ENCODE measurements around the gene MED13. TPM values are rescaled to one million over a fixed set of nuclear protein-coding genes. Genes with fewer than 3 reads are reported as not detected.
A peak's percentile ranks its signal among the peaks of the same experiment; 100 is the strongest.

Gene MED13
- total RNA-seq, 1 donor: 68.8 TPM

DNA sequence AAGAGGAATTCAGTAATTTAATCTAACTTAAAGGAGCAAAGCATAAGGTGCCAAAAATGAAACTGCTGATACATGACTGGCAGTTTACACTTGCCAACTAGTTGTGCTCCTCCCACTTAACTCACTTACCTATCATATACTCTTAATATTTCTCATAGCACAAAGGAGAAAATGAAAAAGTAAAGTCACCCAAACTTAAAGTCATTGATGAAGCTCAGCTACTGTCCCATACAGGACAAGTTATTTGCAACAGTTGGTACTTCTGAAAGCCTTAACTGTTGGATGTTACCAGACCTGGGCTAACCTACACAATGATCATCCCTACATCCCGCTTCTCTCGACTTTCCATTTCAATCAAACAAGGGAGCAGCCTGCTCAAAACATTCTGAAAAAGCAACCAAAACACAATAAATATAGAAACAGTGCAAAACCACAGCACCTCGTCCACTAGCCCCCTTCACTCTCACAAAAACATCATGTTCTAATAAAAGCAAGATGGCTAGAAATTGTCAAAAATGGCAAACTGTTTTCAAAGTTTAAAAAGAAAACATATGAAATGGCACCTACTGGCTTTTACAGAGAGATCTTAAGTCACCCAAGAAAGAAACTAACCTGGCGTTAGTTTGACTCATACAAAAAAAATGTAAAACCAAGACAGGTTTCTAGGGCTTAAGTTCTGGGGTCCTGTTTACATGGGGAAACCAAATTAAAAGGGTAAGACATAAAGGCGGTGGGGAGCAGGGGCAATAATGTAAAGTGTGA lies 868 bp downstream of the MED13 start:
- peaks cover 42% of the 10 kb centered on the region for H4K20me1 ChIP-seq (ENCODE audit: insufficient read depth, low read length)
- peak overlapping the region; percentile 93 for H3K4me3 ChIP-seq (ENCODE audit: insufficient read depth, low read length)
- H3K36me3 ChIP-seq (ENCODE audit: insufficient read depth, low read length): peaks cover 12% of the 10 kb centered on the region
- peaks cover 15% of the 10 kb centered on the region for H3K4me1 ChIP-seq (ENCODE audit: insufficient read depth, low read length)
- H3K27ac ChIP-seq (ENCODE audit: low read depth, low read length): peak overlapping the region; percentile 68
- peak overlapping the region; percentile 6 for H2AFZ ChIP-seq (ENCODE audit: low read length)
- H3K9me3 ChIP-seq (ENCODE audit: low read depth, low read length): no peaks in the 10 kb centered on the region
- DNase-seq (ENCODE audit: insufficient read length, low spot score, missing footprints): peak; percentile 74
- peaks cover 62% of the 10 kb centered on the region for H3K79me2 ChIP-seq (ENCODE audit: insufficient read depth, low read length)
- peak overlapping the region; percentile 98 for H3K4me2 ChIP-seq (ENCODE audit: insufficient read depth, low read length)
- H3K27me3 ChIP-seq (ENCODE audit: insufficient read depth, low read length): no peaks in the 10 kb centered on the region
- TF ChIP-seq, protein P1, sequence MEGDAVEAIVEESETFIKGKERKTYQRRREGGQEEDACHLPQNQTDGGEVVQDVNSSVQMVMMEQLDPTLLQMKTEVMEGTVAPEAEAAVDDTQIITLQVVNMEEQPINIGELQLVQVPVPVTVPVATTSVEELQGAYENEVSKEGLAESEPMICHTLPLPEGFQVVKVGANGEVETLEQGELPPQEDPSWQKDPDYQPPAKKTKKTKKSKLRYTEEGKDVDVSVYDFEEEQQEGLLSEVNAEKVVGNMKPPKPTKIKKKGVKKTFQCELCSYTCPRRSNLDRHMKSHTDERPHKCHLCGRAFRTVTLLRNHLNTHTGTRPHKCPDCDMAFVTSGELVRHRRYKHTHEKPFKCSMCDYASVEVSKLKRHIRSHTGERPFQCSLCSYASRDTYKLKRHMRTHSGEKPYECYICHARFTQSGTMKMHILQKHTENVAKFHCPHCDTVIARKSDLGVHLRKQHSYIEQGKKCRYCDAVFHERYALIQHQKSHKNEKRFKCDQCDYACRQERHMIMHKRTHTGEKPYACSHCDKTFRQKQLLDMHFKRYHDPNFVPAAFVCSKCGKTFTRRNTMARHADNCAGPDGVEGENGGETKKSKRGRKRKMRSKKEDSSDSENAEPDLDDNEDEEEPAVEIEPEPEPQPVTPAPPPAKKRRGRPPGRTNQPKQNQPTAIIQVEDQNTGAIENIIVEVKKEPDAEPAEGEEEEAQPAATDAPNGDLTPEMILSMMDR (IDR thresholded peaks at IDR 0.05; ENCODE audit: extremely low read depth, low read depth, low read length): no peak

DNA sequence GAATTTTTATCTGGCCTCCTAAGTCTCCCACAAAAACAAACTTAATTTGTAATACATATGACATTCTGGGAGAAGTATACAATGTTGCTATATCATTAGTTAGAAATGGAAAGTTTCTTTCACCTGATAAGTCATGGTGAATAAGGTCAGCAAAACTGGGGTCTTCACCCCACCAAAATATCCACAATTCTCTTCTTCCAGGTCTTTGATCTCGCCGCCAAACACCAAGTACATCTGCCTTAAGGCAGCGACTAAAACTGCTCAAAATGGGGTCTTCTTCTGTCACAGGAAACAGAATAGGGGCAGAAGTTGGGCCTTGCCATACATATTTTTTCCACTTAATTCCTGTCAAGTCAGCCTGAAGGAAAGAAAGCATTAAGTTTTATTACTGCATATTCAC lies 2.1 kb downstream of the MED13 start:
- H4K20me1 ChIP-seq (ENCODE audit: insufficient read depth, low read length): peaks cover 50% of the 10 kb centered on the region
- no peaks in the 10 kb centered on the region for H3K27me3 ChIP-seq (ENCODE audit: insufficient read depth, low read length)
- H3K79me2 ChIP-seq (ENCODE audit: insufficient read depth, low read length): peaks cover 75% of the 10 kb centered on the region
- H2AFZ ChIP-seq (ENCODE audit: low read length): no peak overlapping the region
- peak overlapping the region; percentile 98 for H3K4me2 ChIP-seq (ENCODE audit: insufficient read depth, low read length)
- peak overlapping the region; percentile 12 for H3K27ac ChIP-seq (ENCODE audit: low read depth, low read length)
- H3K9me3 ChIP-seq (ENCODE audit: low read depth, low read length): no peaks in the 10 kb centered on the region
- H3K4me1 ChIP-seq (ENCODE audit: insufficient read depth, low read length): peaks cover 25% of the 10 kb centered on the region
- TF ChIP-seq, protein P1 (IDR thresholded peaks at IDR 0.05; ENCODE audit: extremely low read depth, low read depth, low read length): no peak
- peak overlapping the region; percentile 93 for H3K4me3 ChIP-seq (ENCODE audit: insufficient read depth, low read length)
- DNase-seq (ENCODE audit: insufficient read length, low spot score, missing footprints): peak; percentile 82
- peaks cover 12% of the 10 kb centered on the region for H3K36me3 ChIP-seq (ENCODE audit: insufficient read depth, low read length)

DNA sequence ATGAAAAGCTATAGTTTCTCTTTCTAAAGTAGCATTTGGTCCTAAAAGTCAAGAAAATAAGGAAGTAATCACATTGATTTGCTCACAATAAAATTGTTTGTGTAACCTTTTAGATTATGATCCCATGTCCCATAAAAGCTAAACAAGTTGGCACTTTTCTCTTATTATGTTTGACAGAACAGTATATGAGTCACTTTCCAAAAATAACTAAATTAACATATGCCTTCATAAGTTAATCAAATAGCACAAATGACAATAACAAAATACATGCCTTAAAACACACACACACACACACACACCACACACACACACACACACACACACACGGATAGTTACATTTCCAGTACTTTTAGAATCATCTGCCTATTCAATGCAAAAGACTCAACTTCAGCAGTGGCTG lies 2.8 kb downstream of the MED13 start:
- H3K27ac ChIP-seq (ENCODE audit: low read depth, low read length): peak overlapping the region; percentile 12
- peaks cover 52% of the 10 kb centered on the region for H4K20me1 ChIP-seq (ENCODE audit: insufficient read depth, low read length)
- peaks cover 12% of the 10 kb centered on the region for H3K36me3 ChIP-seq (ENCODE audit: insufficient read depth, low read length)

DNA sequence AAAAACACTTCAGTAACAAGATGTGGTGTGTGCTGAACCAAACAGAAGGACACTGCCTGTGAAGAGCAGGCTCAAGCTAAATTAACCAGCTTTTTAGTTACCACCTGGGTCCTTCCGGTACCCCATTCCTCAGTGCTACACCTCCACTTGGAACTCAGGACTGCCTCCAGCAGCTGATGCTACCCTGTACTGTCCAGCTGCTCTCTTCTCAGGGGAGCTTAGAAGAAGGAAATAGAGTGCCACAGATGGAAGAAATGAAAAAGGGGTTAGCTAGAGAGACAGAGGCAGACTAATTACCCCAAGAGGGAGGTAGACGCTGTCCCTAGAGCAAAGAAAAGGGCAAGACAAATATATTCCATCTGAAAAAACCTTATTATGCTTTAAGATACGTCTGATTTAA lies 5.7 kb downstream of the MED13 start:
- H3K4me3 ChIP-seq (ENCODE audit: insufficient read depth, low read length): no peak overlapping the region
- no peak overlapping the region for H3K4me2 ChIP-seq (ENCODE audit: insufficient read depth, low read length)
- peaks cover 38% of the 10 kb centered on the region for H3K4me1 ChIP-seq (ENCODE audit: insufficient read depth, low read length)
- no peak overlapping the region for H2AFZ ChIP-seq (ENCODE audit: low read length)
- H3K27me3 ChIP-seq (ENCODE audit: insufficient read depth, low read length): no peaks in the 10 kb centered on the region
- peaks cover 22% of the 10 kb centered on the region for H3K36me3 ChIP-seq (ENCODE audit: insufficient read depth, low read length)
- no peaks in the 10 kb centered on the region for H3K9me3 ChIP-seq (ENCODE audit: low read depth, low read length)
- H3K79me2 ChIP-seq (ENCODE audit: insufficient read depth, low read length): peaks cover 99% of the 10 kb centered on the region
- H4K20me1 ChIP-seq (ENCODE audit: insufficient read depth, low read length): peaks cover 67% of the 10 kb centered on the region
- no peak for DNase-seq (ENCODE audit: insufficient read length, low spot score, missing footprints)
- H3K27ac ChIP-seq (ENCODE audit: low read depth, low read length): peak overlapping the region; percentile 11
- TF ChIP-seq, protein P1 (IDR thresholded peaks at IDR 0.05; ENCODE audit: extremely low read depth, low read depth, low read length): no peak

More for the DNA sequence above, 2.8 kb downstream of the MED13 start:
- Histone ChIP-seq H3K79me2 (ENCODE audit: insufficient read depth, low read length) (peaks cover 80% of the 10 kb centered on the region), H2AFZ (ENCODE audit: low read length) (no peak overlapping the region), H3K4me2 (ENCODE audit: insufficient read depth, low read length) (peak overlapping the region; percentile 98), H3K27me3 (ENCODE audit: insufficient read depth, low read length) (no peaks in the 10 kb centered on the region), H3K9me3 (ENCODE audit: low read depth, low read length) (no peaks in the 10 kb centered on the region), H3K4me3 (ENCODE audit: insufficient read depth, low read length) (peak overlapping the region; percentile 93), H3K4me1 (ENCODE audit: insufficient read depth, low read length) (peaks cover 29% of the 10 kb centered on the region)
- DNase-seq (ENCODE audit: insufficient read length, low spot score, missing footprints): no peak
- TF ChIP-seq, protein P1 (IDR thresholded peaks at IDR 0.05; ENCODE audit: extremely low read depth, low read depth, low read length): no peak

Measured in osteoblast (primary cell).